Stimulated activated CD8-positive, alpha-beta memory T cell treated with anti-CD3 and anti-CD28 coated beads, Interleukin-12 subunit alpha, Interleukin-12 subunit beta, amount 100 ng/mL, for 24 hours (primary cell): Measurements from ENCODE around the gene UQCC3.
"Not testable (repeated sequence)": the region's sequence is repeated elsewhere in the genome, so short reads cannot be mapped to it uniquely, and the experiment has no call there.

Experiments
- DNase-seq: peaks from one replicate; pipeline ENCODE4 v3.0.0-alpha.2; 2020; ENCODE audit errors: extremely low read depth

Gene UQCC3

GRCh38 chr11:62671608-62672389 is at the start of gene UQCC3, which contains the start of gene LBHD1:
Gene UQCC3 (plus strand): TSS chr11:62671673. CDS start chr11:62671746, 73 bp downstream.
Gene LBHD1 (minus strand): TSS chr11:62672267. CDS start chr11:62670031, 2,236 bp downstream.
- DNase-seq, result no peak

GRCh38 chr11:62622476-62623089 is 48.9 kb upstream of the UQCC3 start:
- no peak for DNase-seq

DNA sequence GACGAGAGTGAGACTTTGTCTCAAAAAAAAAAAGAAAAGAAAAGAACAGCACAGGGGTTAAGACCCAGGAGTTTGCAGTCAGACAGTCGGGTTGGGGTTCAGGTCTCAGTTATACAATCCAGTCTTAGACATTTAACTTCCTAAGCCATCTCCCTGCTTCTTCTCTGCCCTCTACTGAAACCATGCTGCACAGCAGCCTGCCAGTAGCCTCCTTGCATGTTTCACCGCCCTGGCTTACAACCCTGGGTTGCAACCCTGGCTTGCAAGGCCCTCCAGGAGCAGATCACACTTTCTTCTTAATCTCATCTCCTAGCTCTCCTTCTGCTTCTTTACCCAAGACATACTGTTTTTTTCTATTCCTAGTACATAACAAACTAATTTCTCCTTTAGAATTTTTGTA is 43.8 kb upstream of the UQCC3 start:
- no peak for DNase-seq

DNA sequence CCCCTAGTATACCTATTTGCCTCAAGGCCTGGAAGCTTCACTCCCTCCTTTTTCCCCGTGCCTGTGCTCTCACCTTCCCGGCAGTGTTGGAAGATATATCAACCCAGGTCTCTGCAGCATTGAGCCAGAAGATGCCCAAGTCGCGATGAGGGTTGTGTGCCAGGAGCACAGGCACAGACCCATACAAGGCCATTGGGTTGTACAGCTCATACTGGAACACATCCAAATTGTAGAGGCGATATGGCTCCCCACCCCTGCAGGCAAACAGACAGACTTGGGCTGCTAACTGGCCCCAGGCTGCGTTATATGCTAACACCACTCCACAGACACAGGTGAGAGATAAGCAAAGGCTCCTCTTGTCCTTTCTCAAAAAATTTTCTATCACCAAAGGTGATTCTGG is 39.0 kb upstream of the UQCC3 start:
- no peak for DNase-seq

DNA sequence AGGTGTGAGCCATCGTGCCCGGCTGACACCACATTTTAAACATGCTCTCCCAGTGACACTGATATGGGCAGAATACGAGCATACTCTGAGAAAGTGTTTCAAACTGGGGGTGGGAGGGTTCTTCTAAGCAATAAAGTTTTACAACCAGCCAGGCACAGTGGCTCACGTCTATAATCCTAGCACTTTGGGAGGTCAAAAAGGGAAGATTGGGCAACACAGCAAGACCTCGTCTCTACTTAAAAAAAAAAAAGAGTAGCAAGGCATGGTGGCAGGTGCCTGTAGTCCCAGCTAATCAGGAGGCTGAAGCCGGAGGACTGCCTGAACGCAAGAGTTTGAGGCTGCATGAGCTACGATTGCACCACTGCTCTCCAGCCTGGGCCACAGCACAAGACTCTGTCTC is 27.3 kb upstream of the UQCC3 start:
- DNase-seq, result no peak

DNA sequence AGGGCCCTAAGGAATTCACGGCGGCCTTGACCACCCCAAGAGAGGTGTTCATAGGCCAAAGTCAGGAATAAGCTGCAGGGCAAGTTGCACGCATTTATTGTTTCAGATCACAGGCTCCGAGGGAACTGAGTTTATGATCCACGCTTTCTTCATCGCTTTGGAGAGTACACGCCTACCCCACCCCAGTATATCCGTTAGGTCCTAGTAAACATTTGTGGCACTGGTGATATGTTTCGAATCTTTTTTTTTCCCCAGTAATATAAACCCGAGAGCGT is 25.9 kb upstream of the UQCC3 start:
- DNase-seq, result no peak

DNA sequence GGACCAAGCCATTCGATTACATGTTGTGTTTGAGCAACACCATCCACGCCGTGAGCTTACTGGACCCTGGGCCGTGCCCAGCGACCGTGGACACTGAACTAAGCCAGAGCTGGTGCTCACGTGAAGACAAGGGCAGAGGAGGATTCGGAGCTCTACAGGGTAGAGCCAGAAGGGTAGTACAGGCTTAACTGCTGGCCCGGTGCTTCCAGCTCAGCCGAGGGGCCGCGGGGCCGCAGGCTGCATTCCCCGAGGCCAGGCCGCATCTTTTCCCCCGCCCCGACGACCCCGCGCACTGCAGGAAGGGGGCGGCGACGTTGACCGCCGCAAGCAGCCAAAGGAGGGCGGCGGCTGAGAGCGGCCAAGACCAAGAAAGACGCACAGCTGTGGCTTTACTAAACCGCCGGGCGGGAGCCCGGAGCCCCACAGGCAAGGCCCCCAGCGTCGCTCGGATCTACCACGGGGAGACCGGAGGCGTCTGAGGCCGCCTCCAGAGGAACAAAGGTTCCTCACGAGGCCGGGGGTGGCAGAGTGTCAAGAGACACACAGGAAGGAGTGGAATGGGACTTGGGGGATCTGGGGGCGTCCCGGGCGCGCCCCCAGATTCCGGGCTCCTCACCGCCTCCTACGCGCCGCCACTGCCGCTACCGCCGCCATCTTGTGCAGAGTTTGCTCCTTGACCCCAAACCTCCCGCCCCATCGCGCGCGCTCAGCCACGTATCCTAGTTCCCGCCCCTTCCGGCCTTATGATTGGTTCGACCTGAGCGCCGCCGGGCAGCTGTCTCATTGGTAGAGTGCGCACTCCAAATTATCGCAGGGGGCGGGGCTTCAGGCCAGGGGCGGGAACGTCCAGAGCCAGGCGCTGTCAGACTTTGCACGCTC is 25.3 kb upstream of the UQCC3 start, which contains the start of gene GANAB:
TSS of gene GANAB (minus strand) at position 668 of the 879 bp plus-strand sequence. CDS start at position 654, 14 bp downstream.
- DNase-seq, result peak; percentile 99

GRCh38 chr11:62646825-62647608 is 24.5 kb upstream of the UQCC3 start:
- no peak for DNase-seq

GRCh38 chr11:62647609-62648005 is 23.9 kb upstream of the UQCC3 start:
- no peak for DNase-seq

GRCh38 chr11:62648185-62648966 is 23.1 kb upstream of the UQCC3 start:
- no peak for DNase-seq

GRCh38 chr11:62648967-62649364 is 22.5 kb upstream of the UQCC3 start:
- no peak for DNase-seq

DNA sequence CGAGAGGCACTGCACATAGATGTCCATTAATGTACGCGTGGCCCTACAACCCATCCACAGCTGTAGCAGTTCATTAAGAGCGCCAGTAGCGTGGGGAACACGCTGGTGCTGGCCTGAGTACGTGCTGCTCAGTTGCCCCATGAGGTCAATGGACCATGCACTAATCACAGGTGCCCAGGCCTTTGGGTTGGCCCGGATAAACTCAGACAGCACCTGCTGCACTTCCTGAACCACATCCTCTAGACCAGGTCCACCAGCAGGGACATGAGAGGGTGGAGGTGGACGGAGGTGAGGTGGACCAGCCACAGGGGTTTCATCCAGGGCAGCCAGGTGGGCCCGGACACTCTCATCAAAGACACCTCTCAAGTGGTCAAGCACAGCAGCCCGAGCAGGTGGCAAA is 22.0 kb upstream of the UQCC3 start:
- DNase-seq, result no peak

DNA sequence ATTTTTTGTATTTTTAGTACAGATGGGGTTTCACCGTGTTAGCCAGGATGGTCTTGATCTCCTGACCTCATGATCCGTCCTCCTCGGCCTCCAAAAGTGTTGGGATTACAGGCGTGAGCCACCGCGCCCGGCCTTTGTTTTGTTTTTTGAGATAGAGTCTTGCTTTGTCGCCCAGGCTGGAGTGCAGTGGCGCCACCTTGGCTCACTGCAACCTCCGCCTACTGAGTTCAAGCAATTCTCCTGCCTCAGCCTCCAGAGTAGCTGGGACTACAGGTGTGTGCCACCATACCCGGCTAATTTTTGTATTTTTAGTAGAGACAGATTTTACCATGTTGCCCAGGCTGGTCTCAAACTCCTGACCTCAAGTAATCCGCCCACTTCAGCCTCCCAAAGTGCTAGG is 21.2 kb upstream of the UQCC3 start:
- not testable (repeated sequence) for DNase-seq

DNA sequence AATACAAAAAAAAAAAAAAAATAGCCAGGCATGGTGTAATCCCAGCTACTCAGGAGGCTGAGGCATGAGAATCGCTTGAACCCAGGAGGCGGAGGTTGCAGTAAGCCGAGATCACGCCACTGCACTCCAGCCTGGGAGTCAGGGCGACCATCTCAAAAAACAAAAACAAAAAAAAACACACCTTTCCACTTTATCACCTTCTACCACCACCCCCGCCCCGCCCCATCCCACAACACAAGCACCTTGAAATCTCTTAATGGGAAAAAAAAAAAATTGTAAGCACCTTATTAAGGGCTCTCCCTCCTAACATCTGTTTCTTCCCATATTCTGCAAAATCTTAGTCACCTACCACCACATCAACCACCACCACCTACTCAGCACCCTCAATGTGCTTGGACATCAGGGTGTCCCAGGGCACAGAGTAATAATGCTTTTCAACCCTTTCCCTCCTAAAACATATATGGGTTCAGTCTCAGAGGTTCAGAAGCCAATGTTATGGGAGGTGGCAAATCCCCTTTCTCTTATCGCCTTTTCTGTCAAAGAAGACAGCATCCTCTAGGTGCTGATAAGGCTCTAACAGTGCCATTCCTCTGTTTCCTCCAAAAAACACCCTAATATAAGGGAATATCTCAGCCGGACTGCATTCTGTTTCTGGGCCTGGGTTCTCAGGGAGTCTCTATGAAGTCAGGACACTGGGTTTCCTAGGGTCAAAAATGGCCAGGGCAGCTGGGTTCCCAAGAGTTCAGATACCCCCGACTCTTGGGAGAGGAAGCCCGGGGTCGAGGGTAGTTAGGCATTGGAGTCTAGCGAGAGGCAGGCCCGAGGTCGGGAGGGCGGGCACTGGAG is 19.1 kb upstream of the UQCC3 start:
- DNase-seq, result no peak

DNA sequence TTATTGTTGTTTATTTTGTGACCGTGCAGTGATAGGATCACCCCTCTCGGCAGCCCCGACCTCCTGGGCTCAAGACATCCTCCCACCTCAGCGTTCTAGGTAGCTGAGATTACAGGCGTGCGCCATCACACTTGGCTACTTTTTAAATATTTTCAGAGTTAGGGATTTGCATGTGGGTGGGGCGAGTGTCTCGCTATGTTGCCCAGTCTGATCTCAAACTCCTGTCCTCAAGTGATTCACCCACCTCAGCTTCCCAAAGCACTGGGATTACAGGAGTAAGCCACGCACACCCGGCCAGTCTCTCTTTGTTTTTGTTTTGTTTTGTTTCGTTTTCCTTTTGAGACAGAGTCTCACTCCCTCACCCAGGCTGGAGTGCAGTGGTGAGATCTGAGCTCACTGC is 17.2 kb upstream of the UQCC3 start:
- DNase-seq, result no peak

DNA sequence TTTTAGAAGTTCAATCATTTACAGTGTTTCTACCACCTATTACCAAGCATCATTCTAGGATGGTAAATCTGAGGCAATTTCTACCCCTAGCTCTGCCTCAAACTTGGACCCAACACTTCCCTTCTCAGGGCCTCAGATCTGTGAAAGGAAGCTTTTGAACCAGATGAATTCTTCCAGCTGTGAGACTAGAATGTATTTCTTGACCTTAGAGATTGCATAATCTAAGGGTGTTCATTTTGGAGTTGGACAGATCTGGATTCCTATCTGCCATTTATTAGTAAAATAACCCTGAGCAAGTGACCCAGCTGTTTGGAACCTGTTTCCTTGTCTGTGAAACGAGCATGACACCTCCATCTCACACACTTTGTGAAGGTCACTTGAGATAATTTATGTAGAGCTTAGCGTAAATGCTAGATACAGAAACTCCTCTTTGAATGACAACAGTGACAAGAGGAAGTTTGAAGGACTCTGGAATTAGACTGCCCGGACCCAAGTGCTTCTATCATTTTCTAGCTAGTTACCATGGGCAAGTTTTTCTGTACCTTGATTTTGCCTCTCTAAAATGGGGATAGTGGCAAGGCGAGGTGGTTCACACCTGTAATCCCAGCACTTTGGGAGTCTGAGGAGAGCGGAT is 14.6 kb upstream of the UQCC3 start:
- DNase-seq, result no peak

- no peak for DNase-seq
Measured at GRCh38 chr11:62664405-62665074, 6.9 kb upstream of the UQCC3 start.

DNA sequence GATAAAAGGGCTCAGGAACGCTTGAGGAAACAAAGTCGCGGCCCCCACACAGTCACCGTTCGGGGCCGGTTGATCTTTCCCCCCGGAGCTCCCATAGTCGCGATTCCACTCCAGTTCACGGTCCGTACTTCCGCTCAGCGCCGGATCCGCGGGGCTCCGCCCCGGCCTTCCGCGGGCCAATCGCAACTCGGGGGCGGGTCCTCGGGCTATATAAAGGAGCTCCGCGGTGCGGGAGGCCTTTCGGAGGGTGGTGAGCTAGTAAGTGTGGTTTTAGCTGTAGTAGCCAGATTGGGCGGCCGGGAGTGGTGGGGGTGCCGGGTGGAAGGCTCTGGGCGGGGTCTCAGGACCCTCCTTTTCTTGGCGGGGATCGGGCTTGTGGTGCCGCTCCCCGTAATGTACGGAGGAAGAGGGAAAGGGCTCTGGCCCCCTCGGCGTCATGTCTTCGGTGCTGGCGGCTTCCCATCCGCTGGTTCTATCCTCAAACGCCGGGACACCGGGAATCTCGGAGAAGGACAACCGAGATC is 6.3 kb upstream of the UQCC3 start, which contains the start of the genes C11orf98 and CSKMT:
TSS of gene C11orf98 (minus strand) at position 136 of the 524 bp plus-strand sequence. CDS start at position 95, 41 bp downstream.
TSS of gene CSKMT (plus strand) at position 238 of the 524 bp plus-strand sequence. CDS start 568 bp downstream, outside the sequence.
- DNase-seq, result peak; percentile 88
